Spleen (tissue), 11 donors: Measurements from ENCODE around the gene KIAA1614. TPM values are rescaled to one million over a fixed set of nuclear protein-coding genes. Genes with fewer than 3 reads are reported as not detected.

ENCODE experiments used
- DNase-seq: peaks from one replicate; pipeline ENCODE4 v3.0.0-alpha.2; 2020
- H3K27ac ChIP-seq, 8 donors: fragments of 200-600 bp; sonication (generic) in 7 of 8; 1 replicate in 4 of 8; 2 replicates in 4 of 8; pipeline versions ENCODE4 v1.5.0 to v1.8.0; 2016 to 2021; ENCODE audit warnings: inconsistent platforms in 4 of 8, mild to moderate bottlenecking in 4 of 8, moderate library complexity in 1 of 8
- H3K27me3 ChIP-seq, 7 donors: fragments of 200-600 bp; sonication (generic) in 6 of 7; replicated peaks in 1 of 7; 1 replicate in 4 of 7; 2 replicates in 3 of 7; pipeline versions ENCODE4 v1.5.0 to v1.8.0; 2016 to 2021; ENCODE audit warnings: inconsistent platforms in 3 of 7, mild to moderate bottlenecking in 1 of 7
- H3K36me3 ChIP-seq, 6 donors: fragments of 200-600 bp; sonication (generic) in 5 of 6; 1 replicate in 4 of 6; 2 replicates in 2 of 6; pipeline versions ENCODE4 v1.5.0 to v1.8.0; 2016 to 2021; ENCODE audit warnings: inconsistent platforms in 2 of 6
- H3K4me1 ChIP-seq, 6 donors: fragments of 200-600 bp; sonication (generic) in 5 of 6; 1 replicate in 3 of 6; 2 replicates in 3 of 6; pipeline versions ENCODE4 v1.5.0 to v1.8.0; 2016 to 2021; ENCODE audit warnings: inconsistent platforms in 3 of 6
- H3K4me3 ChIP-seq, 8 donors: fragments of 200-600 bp; sonication (generic) in 7 of 8; 1 replicate in 4 of 8; 2 replicates in 4 of 8; pipeline versions ENCODE4 v1.5.0 to v1.8.0; 2016 to 2021; ENCODE audit warnings: inconsistent platforms in 4 of 8, mild to moderate bottlenecking in 4 of 8, moderate library complexity in 2 of 8
- H3K9me3 ChIP-seq, 8 donors: fragments of 200-600 bp; sonication (generic) in 7 of 8; 1 replicate in 4 of 8; 2 replicates in 4 of 8; pipeline versions ENCODE4 v1.5.0 to v1.8.0; 2016 to 2021; ENCODE audit warnings: inconsistent platforms in 4 of 8
- POLR2A ChIP-seq, 3 donors: fragments of 450-650 bp; IDR thresholded peaks; one replicate each; pipeline ENCODE4 v1.5.1; 2017; ENCODE audit warnings: antibody characterized with exemption in 3 of 3, mild to moderate bottlenecking in 1 of 3
- POLR2AphosphoS5 ChIP-seq, 3 donors: sonication (generic); formaldehyde crosslinking; IDR thresholded peaks; one replicate each; pipeline ENCODE4 v1.5.1; 2017; ENCODE audit warnings: antibody characterized with exemption in 3 of 3
- WGBS, 5 donors: extraction: QIAGEN DNeasy Blood & Tissue Kit in 3 of 5; methylation state at CpG; one replicate each; pipeline versions ENCODE4 v1.1.5 to v1.1.7; 2013 to 2018; 5-methylcytosine and 5-hydroxymethylcytosine counted together
- intact Hi-C: fragments of 100-400 bp; cut with DNase I; formaldehyde crosslinking; loops from one replicate; pipeline ENCODE4 v1.15.0; 2023; ENCODE audit warnings: low total_unique reads
- polyA plus RNA-seq, 3 donors: library from polyadenylated mRNA; stranded (reverse); fragments of 200-250 nt; gene quantifications; one replicate each; pipeline ENCODE4 v1.2.1, GENCODE V29; 2013
- total RNA-seq, 7 donors: library from RNA; depleted of rRNA in 3 of 7; stranded (reverse); fragments of >200 nt in 3 of 7; fragmentation: NEBNext Ultra II Directional in 4 of 7; extraction: Animal tissue kit (Norgen Biotek cat#: 25700) in 4 of 7; gene quantifications; one replicate each; pipeline versions ENCODE4 v1.1.0 to v1.2.1, GENCODE V29; 2016 to 2021
- TF ChIP-seq, protein P1 (sequence below), 11 experiments: fragments of 200-600 bp in 7 of 11; fragments of 450-650 bp in 4 of 11; sonication (generic) in 4 of 11; IDR thresholded peaks in 8 of 11; conservative IDR thresholded peaks in 3 of 11; 1 replicate in 7 of 11; 2 replicates in 4 of 11; pipeline versions ENCODE4 v1.4.0 to v1.8.0; 2016 to 2021; ENCODE audit warnings: antibody characterized with exemption in 11 of 11, inconsistent platforms in 4 of 11, mild to moderate bottlenecking in 1 of 11
- donor health status: healthy with polysubstance abuse.
- donor health status: DM: no; HTN: no; CAD: no; lungs with moderate emphysema.
- donor health status: DM: no; HTN: no; CAD: no.
- donor health status: Bipolar disorder and iron deficiency.
- donor health status: healthy.
- donor health status: DM: no; HTN: no; CAD: no.
- donor health status: DM: yes; HTN: yes; CAD: no.

The KIAA1614 gene
- total and polyA plus RNA-seq, 10 donors = 0.50 to 7.4 (median 3.0) TPM

DNA sequence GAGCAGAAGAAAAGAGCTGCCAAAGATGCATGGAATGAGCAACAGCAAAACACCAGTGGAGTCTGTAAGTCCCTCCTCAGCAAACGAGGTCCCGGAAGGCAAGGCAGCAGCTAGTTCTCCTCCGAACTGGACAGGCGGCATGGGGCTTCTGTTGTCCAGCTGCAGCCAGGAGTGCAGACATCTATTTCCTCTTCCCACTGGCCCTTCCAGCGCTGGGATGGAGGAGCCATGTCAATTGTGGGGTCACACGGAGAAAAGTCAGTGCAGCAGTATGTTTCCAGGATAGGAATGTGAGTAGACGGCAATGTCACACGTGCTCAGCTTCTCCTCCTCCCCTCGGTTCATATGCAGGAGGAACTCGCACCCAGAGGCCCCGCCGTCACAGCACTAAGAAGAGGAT lies 63.5 kb downstream of the KIAA1614 start:
- Histone ChIP-seq H3K36me3 (peaks cover 0 to 98% (median 44%) of the 10 kb centered on the region in 6 donors), H3K27me3 (no peaks in the 10 kb centered on the region), H3K9me3 (no peaks in the 10 kb centered on the region), H3K4me1 (peaks cover 0 to 43% (median 7%) of the 10 kb centered on the region in 6 donors), H3K4me3 (no peak overlapping the region), H3K27ac (no peak overlapping the region)
- intact Hi-C loops = no loop called here
- DNase-seq = no peak
- TF ChIP-seq, protein P1, sequence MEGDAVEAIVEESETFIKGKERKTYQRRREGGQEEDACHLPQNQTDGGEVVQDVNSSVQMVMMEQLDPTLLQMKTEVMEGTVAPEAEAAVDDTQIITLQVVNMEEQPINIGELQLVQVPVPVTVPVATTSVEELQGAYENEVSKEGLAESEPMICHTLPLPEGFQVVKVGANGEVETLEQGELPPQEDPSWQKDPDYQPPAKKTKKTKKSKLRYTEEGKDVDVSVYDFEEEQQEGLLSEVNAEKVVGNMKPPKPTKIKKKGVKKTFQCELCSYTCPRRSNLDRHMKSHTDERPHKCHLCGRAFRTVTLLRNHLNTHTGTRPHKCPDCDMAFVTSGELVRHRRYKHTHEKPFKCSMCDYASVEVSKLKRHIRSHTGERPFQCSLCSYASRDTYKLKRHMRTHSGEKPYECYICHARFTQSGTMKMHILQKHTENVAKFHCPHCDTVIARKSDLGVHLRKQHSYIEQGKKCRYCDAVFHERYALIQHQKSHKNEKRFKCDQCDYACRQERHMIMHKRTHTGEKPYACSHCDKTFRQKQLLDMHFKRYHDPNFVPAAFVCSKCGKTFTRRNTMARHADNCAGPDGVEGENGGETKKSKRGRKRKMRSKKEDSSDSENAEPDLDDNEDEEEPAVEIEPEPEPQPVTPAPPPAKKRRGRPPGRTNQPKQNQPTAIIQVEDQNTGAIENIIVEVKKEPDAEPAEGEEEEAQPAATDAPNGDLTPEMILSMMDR (IDR thresholded peaks at IDR 0.05 in 8 of 11, conservative IDR thresholded peaks at IDR 0.05 in 3 of 11) = no peak
- TF ChIP-seq POLR2AphosphoS5 (IDR thresholded peaks at IDR 0.05) (no peak), POLR2A (IDR thresholded peaks at IDR 0.05) (no peak)
- WGBS, 5 donors = 89 to 94% (median 91%) methylated on average over 10 to 12 of the region's 12 CpGs

DNA sequence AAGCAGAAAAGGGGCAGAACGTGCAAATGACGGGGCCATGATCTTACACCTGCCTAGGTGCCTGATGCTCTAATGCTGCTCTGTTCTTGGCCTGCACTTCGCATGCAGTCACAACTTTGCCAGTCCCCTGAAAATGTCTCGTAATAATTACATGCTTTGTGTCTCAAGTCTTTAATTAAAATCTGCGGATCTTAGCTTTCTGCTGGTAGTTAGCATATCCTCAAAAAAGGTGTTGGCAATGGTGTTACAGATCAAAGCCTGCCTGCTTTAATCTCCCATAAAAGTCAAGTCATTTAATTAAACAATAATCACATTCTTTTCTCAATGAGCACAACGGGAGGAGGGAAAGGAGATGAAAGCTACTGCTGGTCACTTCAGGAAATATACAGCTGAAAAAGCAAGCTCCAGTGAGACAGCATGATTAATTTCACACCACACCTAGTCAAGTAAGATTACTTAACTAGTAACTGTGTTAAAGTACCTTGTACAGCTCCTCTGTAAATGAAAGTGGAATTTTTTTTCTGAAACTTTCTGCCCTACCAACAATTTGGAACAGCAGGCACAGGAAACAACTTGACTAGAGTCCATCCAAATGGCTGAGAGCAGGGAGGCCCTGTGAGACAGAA lies 64.1 kb downstream of the KIAA1614 start:
- WGBS, 5 donors = 84 to 95% (median 92%) methylated on average over 6 of the region's 6 CpGs
- intact Hi-C loops = no loop called here
- Histone ChIP-seq H3K4me3 (no peak overlapping the region), H3K27ac (peak overlapping the region in 1 of 8 donors; percentile 30), H3K36me3 (peaks cover 0 to 98% (median 39%) of the 10 kb centered on the region in 6 donors), H3K9me3 (no peaks in the 10 kb centered on the region), H3K27me3 (no peaks in the 10 kb centered on the region), H3K4me1 (peaks cover 2 to 49% (median 13%) of the 10 kb centered on the region in 6 donors)
- no peak for TF ChIP-seq POLR2AphosphoS5 (IDR thresholded peaks at IDR 0.05)
- no peak for TF ChIP-seq POLR2A (IDR thresholded peaks at IDR 0.05)
- TF ChIP-seq, protein P1 (IDR thresholded peaks at IDR 0.05 in 8 of 11, conservative IDR thresholded peaks at IDR 0.05 in 3 of 11) = no peak
- DNase-seq = no peak

- Histone ChIP-seq H3K36me3 (peaks cover 0 to 98% (median 35%) of the 10 kb centered on the region in 6 donors), H3K27ac (peak overlapping the region in 3 of 8 donors; percentile 17 to 22 (median 19)), H3K9me3 (no peaks in the 10 kb centered on the region), H3K27me3 (no peaks in the 10 kb centered on the region), H3K4me1 (peaks cover 8 to 33% (median 13%) of the 10 kb centered on the region in 6 donors), H3K4me3 (no peak overlapping the region)
- no peak for TF ChIP-seq POLR2A (IDR thresholded peaks at IDR 0.05)
- TF ChIP-seq POLR2AphosphoS5 (IDR thresholded peaks at IDR 0.05) = peak in 1 of 3 donors; percentile 17
- no peak for DNase-seq
- intact Hi-C loops = no loop called here
- 29 to 43% (median 37%) methylated on average over 11 of the region's 11 CpGs for WGBS, 5 donors
Measured at GRCh38 chr1:180981596-180982387, 69.1 kb downstream of the KIAA1614 start.

- DNase-seq = no peak
- Histone ChIP-seq H3K36me3 (peaks cover 0 to 98% (median 37%) of the 10 kb centered on the region in 6 donors), H3K4me3 (no peak overlapping the region), H3K4me1 (peaks cover 8 to 27% (median 13%) of the 10 kb centered on the region in 6 donors), H3K27me3 (no peaks in the 10 kb centered on the region), H3K9me3 (no peaks in the 10 kb centered on the region), H3K27ac (peak overlapping the region in 2 of 8 donors; percentile 19 to 22)
- TF ChIP-seq, protein P1 (IDR thresholded peaks at IDR 0.05 in 8 of 11, conservative IDR thresholded peaks at IDR 0.05 in 3 of 11) = no peak
- TF ChIP-seq POLR2AphosphoS5 (IDR thresholded peaks at IDR 0.05) (no peak), POLR2A (IDR thresholded peaks at IDR 0.05) (no peak)
- intact Hi-C loops = no loop called here
- 41 to 60% (median 53%) methylated on average over 1 of the region's 1 CpG for WGBS, 5 donors
Measured at GRCh38 chr1:180982422-180982821, 69.7 kb downstream of the KIAA1614 start.
